22Rv1 (cell line): ENCODE results near the gene DIP2C.

ENCODE experiments used
- CTCF ChIP-seq: fragments of 450-650 bp; IDR thresholded peaks from 2 replicates; pipeline ENCODE4 v1.5.1; 2017; ENCODE audit warnings: mild to moderate bottlenecking
- ZFX ChIP-seq: fragments of 450-650 bp; IDR thresholded peaks from 2 replicates; pipeline ENCODE4 v1.6.1; 2017; ENCODE audit warnings: antibody characterized with exemption, borderline replicate concordance

- TF ChIP-seq CTCF (no peak), ZFX (no peak)
Measured at GRCh38 chr10:475709-476454, 213.6 kb downstream of the DIP2C start.
